WTC11 (cell line): Measurements from ENCODE around the gene DTX4. TPM values are rescaled to one million over a fixed set of nuclear protein-coding genes. Genes with fewer than 3 reads are reported as not detected.

Source experiments
- ATAC-seq: fragments of 200-7000 bp; cut with Tn5 transposase; 2 replicates; pipeline ENCODE4 v1.10.0; 2021; ENCODE audit warnings: mild to moderate bottlenecking, moderate library complexity
- CTCF ChIA-PET: fragments of 300-600 bp; sonication (Branson Sonifier 250); formaldehyde crosslinking; loops from one replicate; lab custom pipeline; 2021; ENCODE audit warnings: antibody characterized with exemption; lab: Charles Lee
- POLR2A ChIA-PET: fragments of 350-600 bp; sonication (Branson Sonifier 250); formaldehyde crosslinking; loops from one replicate; lab custom pipeline; 2021; ENCODE audit warnings: antibody characterized with exemption; lab: Charles Lee
- DNase-seq: peaks from one replicate; pipeline ENCODE4 v3.0.0; 2021; ENCODE audit warnings: low spot score
- H3K27ac Mint-ChIP-seq: 2 replicates; pipeline ENCODE4 v1.8.0; 2021; ENCODE audit warnings: mixed read lengths
- H3K27me3 Mint-ChIP-seq: 2 replicates; pipeline ENCODE4 v1.8.0; 2021; ENCODE audit warnings: low read depth, mild to moderate bottlenecking, moderate library complexity, mixed read lengths
- H3K36me3 Mint-ChIP-seq: 2 replicates; pipeline ENCODE4 v1.8.0; 2021; ENCODE audit warnings: mixed read lengths
- H3K4me1 Mint-ChIP-seq: 2 replicates; pipeline ENCODE4 v1.8.0; 2022; ENCODE audit warnings: mixed read lengths
- H3K4me3 Mint-ChIP-seq: 2 replicates; pipeline ENCODE4 v1.8.0; 2021; ENCODE audit warnings: mild to moderate bottlenecking, moderate library complexity, mixed read lengths
- H3K9me3 Mint-ChIP-seq: 2 replicates; pipeline ENCODE4 v1.8.0; 2021; ENCODE audit warnings: mixed read lengths
- ESRRA ChIP-seq: sonication (generic); formaldehyde crosslinking; IDR thresholded peaks from 2 replicates; pipeline ENCODE4 v1.8.1; 2022; ENCODE audit warnings: mild to moderate bottlenecking, missing genetic modification reagents, borderline replicate concordance
- GABPB1 ChIP-seq: sonication (generic); formaldehyde crosslinking; IDR thresholded peaks from 2 replicates; pipeline ENCODE4 v1.8.1; 2023; ENCODE audit warnings: mild to moderate bottlenecking, missing genetic modification reagents
- GRHL2 ChIP-seq: fragments of 250-450 bp; sonication (Bioruptor Pico); IDR thresholded peaks from 2 replicates; pipeline ENCODE4 v1.8.0; 2022; ENCODE audit warnings: mild to moderate bottlenecking, moderate library complexity; ENCODE audit not compliant: insufficient replicate concordance, severe bottlenecking
- GTF2I ChIP-seq: fragments of 250-450 bp; sonication (Bioruptor Pico); conservative IDR thresholded peaks from 2 replicates; pipeline ENCODE4 v1.4.0; 2021; ENCODE audit warnings: mild to moderate bottlenecking
- JUN ChIP-seq: sonication (generic); formaldehyde crosslinking; IDR thresholded peaks from 2 replicates; pipeline ENCODE4 v1.8.0; 2023; ENCODE audit warnings: mild to moderate bottlenecking, missing genetic modification reagents
- KAT7 ChIP-seq: sonication (generic); formaldehyde crosslinking; IDR thresholded peaks from 2 replicates; pipeline ENCODE4 v1.8.1; 2023; ENCODE audit warnings: missing genetic modification reagents, mild to moderate bottlenecking, borderline replicate concordance
- SMAD4 ChIP-seq: sonication (generic); formaldehyde crosslinking; IDR thresholded peaks from 2 replicates; pipeline ENCODE4 v1.8.0; 2022; ENCODE audit warnings: mild to moderate bottlenecking, missing genetic modification reagents
- SP1 ChIP-seq: sonication (generic); formaldehyde crosslinking; conservative IDR thresholded peaks from 2 replicates; pipeline ENCODE4 v1.8.1; 2022; ENCODE audit warnings: missing genetic modification reagents
- ZNF121 ChIP-seq: sonication (generic); formaldehyde crosslinking; IDR thresholded peaks from 2 replicates; pipeline ENCODE4 v1.8.0; 2023; ENCODE audit warnings: missing genetic modification reagents
- ZNF416 ChIP-seq: fragments of 250-450 bp; sonication (Bioruptor Pico); IDR thresholded peaks from 2 replicates; pipeline ENCODE4 v1.9.0; 2021; ENCODE audit warnings: mild to moderate bottlenecking, inconsistent platforms
- total RNA-seq: library from RNA; stranded (reverse); gene quantifications from 3 replicates; pipeline ENCODE4 v1.2.3, GENCODE V29; 2021
- TF ChIP-seq, protein P1 (sequence below): fragments of 250-450 bp; sonication (Bioruptor Pico); IDR thresholded peaks from 2 replicates; pipeline ENCODE4 v1.9.0; 2021; ENCODE audit warnings: mild to moderate bottlenecking, borderline replicate concordance
- TF ChIP-seq, protein P2 (sequence below): sonication (generic); formaldehyde crosslinking; IDR thresholded peaks from 2 replicates; pipeline ENCODE4 v1.8.1; 2023; ENCODE audit warnings: mild to moderate bottlenecking, missing genetic modification reagents, moderate library complexity
- TF ChIP-seq, protein P3 (sequence below): sonication (generic); formaldehyde crosslinking; IDR thresholded peaks from 2 replicates; pipeline ENCODE4 v1.8.0; 2022; ENCODE audit warnings: mild to moderate bottlenecking, missing genetic modification reagents
- TF ChIP-seq, protein P4 (sequence below): fragments of 250-450 bp; sonication (Bioruptor Pico); IDR thresholded peaks from 2 replicates; pipeline ENCODE4 v1.9.0; 2021; ENCODE audit warnings: moderate library complexity, mild to moderate bottlenecking, inconsistent platforms, borderline replicate concordance
- TF ChIP-seq, protein P5 (sequence below): sonication (generic); formaldehyde crosslinking; IDR thresholded peaks from 2 replicates; pipeline ENCODE4 v1.8.0; 2022; ENCODE audit warnings: mild to moderate bottlenecking, missing genetic modification reagents
- TF ChIP-seq, protein P6 (sequence below): sonication (generic); formaldehyde crosslinking; IDR thresholded peaks from 2 replicates; pipeline ENCODE4 v1.8.1; 2023; ENCODE audit warnings: mild to moderate bottlenecking, moderate library complexity, missing genetic modification reagents
- TF ChIP-seq, protein P7 (sequence below): fragments of 250-450 bp; sonication (Bioruptor Pico); conservative IDR thresholded peaks from 2 replicates; pipeline ENCODE4 v1.9.0; 2021; ENCODE audit warnings: mild to moderate bottlenecking
- TF ChIP-seq, protein P8 (sequence below): sonication (generic); formaldehyde crosslinking; IDR thresholded peaks from 2 replicates; pipeline ENCODE4 v1.8.1; 2022; ENCODE audit warnings: low read depth, mild to moderate bottlenecking, moderate library complexity, missing genetic modification reagents, borderline replicate concordance
- TF ChIP-seq, protein P9 (sequence below): fragments of 200-600 bp; IDR thresholded peaks from 2 replicates; pipeline ENCODE4 v1.8.0; 2022; ENCODE audit warnings: antibody characterized with exemption

DTX4 gene
- total RNA-seq, 1 experiment from 2014 or later: 15.5 TPM

DNA sequence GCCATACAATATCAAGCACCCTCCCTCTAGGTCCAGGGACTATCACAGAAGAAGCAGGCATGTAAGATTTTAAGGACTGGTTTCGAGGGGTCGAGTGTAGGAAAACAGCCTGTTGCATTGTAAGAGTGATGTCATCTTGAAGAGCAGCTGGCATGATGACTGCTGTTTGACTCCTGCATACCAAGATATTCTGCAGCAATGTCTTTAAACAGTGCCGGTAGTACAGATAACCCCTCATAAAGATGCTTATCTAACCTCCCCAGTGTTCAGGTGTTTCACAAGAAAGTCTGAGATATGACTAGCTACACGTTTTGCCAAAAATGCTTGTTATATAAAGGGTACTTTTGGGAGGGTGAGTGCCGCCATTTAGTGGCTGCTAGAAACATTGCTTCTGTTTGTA, 17.3 kb upstream of the DTX4 start (continued):
- TF ChIP-seq, protein P1, sequence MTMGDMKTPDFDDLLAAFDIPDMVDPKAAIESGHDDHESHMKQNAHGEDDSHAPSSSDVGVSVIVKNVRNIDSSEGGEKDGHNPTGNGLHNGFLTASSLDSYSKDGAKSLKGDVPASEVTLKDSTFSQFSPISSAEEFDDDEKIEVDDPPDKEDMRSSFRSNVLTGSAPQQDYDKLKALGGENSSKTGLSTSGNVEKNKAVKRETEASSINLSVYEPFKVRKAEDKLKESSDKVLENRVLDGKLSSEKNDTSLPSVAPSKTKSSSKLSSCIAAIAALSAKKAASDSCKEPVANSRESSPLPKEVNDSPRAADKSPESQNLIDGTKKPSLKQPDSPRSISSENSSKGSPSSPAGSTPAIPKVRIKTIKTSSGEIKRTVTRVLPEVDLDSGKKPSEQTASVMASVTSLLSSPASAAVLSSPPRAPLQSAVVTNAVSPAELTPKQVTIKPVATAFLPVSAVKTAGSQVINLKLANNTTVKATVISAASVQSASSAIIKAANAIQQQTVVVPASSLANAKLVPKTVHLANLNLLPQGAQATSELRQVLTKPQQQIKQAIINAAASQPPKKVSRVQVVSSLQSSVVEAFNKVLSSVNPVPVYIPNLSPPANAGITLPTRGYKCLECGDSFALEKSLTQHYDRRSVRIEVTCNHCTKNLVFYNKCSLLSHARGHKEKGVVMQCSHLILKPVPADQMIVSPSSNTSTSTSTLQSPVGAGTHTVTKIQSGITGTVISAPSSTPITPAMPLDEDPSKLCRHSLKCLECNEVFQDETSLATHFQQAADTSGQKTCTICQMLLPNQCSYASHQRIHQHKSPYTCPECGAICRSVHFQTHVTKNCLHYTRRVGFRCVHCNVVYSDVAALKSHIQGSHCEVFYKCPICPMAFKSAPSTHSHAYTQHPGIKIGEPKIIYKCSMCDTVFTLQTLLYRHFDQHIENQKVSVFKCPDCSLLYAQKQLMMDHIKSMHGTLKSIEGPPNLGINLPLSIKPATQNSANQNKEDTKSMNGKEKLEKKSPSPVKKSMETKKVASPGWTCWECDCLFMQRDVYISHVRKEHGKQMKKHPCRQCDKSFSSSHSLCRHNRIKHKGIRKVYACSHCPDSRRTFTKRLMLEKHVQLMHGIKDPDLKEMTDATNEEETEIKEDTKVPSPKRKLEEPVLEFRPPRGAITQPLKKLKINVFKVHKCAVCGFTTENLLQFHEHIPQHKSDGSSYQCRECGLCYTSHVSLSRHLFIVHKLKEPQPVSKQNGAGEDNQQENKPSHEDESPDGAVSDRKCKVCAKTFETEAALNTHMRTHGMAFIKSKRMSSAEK (CRISPR knock-in tag): no peak
- TF ChIP-seq, protein P2, sequence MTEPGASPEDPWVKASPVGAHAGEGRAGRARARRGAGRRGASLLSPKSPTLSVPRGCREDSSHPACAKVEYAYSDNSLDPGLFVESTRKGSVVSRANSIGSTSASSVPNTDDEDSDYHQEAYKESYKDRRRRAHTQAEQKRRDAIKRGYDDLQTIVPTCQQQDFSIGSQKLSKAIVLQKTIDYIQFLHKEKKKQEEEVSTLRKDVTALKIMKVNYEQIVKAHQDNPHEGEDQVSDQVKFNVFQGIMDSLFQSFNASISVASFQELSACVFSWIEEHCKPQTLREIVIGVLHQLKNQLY (CRISPR knock-in tag): no peak
- TF ChIP-seq, protein P3, sequence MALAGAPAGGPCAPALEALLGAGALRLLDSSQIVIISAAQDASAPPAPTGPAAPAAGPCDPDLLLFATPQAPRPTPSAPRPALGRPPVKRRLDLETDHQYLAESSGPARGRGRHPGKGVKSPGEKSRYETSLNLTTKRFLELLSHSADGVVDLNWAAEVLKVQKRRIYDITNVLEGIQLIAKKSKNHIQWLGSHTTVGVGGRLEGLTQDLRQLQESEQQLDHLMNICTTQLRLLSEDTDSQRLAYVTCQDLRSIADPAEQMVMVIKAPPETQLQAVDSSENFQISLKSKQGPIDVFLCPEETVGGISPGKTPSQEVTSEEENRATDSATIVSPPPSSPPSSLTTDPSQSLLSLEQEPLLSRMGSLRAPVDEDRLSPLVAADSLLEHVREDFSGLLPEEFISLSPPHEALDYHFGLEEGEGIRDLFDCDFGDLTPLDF (CRISPR knock-in tag): no peak
- TF ChIP-seq, protein P4, sequence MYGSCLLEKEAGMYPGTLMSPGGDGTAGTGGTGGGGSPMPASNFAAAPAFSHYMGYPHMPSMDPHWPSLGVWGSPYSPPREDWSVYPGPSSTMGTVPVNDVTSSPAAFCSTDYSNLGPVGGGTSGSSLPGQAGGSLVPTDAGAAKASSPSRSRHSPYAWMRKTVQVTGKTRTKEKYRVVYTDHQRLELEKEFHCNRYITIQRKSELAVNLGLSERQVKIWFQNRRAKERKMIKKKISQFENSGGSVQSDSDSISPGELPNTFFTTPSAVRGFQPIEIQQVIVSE (CRISPR knock-in tag): no peak
- TF ChIP-seq SP1 (CRISPR knock-in tag) (no peak), ESRRA (CRISPR knock-in tag) (no peak), JUN (no peak)

DNA sequence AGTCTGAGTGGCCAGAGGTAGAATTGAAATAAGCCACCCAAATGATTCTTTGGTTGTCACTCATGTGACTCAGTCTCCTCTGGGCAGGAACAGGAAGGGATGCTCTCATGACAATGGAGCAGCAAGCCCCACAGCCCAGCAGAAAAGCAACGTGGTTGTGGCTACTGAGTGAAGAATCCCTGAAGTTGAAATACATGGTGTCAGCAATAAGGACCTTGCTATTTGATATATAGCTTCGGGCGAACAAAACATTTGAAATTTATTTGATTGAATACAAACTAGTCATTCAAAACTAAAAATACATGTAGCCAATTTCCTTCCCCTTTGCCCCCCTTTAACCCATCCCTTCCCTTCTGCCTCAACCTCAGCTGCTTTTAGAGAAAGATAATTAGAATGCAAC, 14.5 kb upstream of the DTX4 start:
- ChIA-PET POLR2A (no interaction called here), CTCF (interaction anchor here (1.0 to 3.7 kb wide), 26 partner anchors 9 to 589 kb away, joined by 3 to 64 read pairs (median 10); partner anchors contain the start of genes DTX4, GLYATL1B and OR5A2)
- Mint-ChIP-seq H3K27me3 (no peaks in the 10 kb centered on the region), H3K27ac (no peak overlapping the region), H3K9me3 (peaks cover 11% of the 10 kb centered on the region)
- no peak for ATAC-seq
- TF ChIP-seq, protein P5, sequence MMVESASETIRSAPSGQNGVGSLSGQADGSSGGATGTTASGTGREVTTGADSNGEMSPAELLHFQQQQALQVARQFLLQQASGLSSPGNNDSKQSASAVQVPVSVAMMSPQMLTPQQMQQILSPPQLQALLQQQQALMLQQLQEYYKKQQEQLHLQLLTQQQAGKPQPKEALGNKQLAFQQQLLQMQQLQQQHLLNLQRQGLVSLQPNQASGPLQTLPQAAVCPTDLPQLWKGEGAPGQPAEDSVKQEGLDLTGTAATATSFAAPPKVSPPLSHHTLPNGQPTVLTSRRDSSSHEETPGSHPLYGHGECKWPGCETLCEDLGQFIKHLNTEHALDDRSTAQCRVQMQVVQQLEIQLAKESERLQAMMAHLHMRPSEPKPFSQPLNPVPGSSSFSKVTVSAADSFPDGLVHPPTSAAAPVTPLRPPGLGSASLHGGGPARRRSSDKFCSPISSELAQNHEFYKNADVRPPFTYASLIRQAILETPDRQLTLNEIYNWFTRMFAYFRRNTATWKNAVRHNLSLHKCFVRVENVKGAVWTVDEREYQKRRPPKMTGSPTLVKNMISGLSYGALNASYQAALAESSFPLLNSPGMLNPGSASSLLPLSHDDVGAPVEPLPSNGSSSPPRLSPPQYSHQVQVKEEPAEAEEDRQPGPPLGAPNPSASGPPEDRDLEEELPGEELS: no peak
- TF ChIP-seq ZNF121 (CRISPR knock-in tag): no peak
- TF ChIP-seq, protein P6, sequence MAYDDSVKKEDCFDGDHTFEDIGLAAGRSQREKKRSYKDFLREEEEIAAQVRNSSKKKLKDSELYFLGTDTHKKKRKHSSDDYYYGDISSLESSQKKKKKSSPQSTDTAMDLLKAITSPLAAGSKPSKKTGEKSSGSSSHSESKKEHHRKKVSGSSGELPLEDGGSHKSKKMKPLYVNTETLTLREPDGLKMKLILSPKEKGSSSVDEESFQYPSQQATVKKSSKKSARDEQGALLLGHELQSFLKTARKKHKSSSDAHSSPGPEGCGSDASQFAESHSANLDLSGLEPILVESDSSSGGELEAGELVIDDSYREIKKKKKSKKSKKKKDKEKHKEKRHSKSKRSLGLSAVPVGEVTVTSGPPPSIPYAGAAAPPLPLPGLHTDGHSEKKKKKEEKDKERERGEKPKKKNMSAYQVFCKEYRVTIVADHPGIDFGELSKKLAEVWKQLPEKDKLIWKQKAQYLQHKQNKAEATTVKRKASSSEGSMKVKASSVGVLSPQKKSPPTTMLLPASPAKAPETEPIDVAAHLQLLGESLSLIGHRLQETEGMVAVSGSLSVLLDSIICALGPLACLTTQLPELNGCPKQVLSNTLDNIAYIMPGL (CRISPR knock-in tag): no peak
- TF ChIP-seq, protein P7, sequence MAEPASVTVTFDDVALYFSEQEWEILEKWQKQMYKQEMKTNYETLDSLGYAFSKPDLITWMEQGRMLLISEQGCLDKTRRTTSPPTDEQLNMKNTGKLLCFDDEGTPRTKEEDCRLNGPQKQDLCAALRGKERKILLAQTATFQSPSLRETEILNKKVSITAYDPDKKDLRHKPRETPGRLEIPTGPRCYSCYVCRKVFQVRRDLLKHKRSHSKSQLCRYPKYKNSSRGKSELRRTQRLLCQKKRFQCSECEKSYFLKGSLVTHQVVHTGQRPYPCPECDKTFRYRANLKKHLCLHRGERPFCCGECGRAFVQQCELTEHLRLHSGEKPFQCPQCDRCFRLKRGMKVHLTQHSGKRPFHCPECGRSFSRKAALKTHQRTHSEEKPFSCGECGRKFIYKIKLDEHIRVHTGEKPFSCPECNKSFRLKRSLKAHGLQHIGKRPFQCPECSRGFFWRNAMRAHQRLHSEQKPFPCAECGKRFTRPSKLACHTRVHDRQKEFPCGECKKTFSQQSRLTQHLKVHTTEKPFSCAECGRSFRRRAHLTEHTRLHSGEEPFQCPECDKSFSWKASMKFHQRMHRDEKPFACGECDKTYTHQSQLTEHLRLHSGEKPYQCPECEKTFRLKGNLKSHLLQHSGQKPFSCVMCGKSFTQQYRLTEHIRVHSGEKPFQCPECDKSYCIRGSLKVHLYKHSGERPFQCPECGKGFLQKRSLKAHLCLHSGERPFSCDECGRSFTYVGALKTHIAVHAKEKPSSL (CRISPR knock-in tag): no peak
- no peak for TF ChIP-seq GTF2I (CRISPR knock-in tag)
- TF ChIP-seq, protein P8, sequence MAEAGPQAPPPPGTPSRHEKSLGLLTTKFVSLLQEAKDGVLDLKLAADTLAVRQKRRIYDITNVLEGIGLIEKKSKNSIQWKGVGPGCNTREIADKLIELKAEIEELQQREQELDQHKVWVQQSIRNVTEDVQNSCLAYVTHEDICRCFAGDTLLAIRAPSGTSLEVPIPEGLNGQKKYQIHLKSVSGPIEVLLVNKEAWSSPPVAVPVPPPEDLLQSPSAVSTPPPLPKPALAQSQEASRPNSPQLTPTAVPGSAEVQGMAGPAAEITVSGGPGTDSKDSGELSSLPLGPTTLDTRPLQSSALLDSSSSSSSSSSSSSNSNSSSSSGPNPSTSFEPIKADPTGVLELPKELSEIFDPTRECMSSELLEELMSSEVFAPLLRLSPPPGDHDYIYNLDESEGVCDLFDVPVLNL (CRISPR knock-in tag): no peak
- no peak for TF ChIP-seq KAT7
- no peak for TF ChIP-seq GRHL2
- TF ChIP-seq, protein P9, sequence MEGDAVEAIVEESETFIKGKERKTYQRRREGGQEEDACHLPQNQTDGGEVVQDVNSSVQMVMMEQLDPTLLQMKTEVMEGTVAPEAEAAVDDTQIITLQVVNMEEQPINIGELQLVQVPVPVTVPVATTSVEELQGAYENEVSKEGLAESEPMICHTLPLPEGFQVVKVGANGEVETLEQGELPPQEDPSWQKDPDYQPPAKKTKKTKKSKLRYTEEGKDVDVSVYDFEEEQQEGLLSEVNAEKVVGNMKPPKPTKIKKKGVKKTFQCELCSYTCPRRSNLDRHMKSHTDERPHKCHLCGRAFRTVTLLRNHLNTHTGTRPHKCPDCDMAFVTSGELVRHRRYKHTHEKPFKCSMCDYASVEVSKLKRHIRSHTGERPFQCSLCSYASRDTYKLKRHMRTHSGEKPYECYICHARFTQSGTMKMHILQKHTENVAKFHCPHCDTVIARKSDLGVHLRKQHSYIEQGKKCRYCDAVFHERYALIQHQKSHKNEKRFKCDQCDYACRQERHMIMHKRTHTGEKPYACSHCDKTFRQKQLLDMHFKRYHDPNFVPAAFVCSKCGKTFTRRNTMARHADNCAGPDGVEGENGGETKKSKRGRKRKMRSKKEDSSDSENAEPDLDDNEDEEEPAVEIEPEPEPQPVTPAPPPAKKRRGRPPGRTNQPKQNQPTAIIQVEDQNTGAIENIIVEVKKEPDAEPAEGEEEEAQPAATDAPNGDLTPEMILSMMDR: no peak
- TF ChIP-seq GABPB1: no peak
- no peak for TF ChIP-seq SMAD4
- no peak for TF ChIP-seq ZNF416 (CRISPR knock-in tag)
- TF ChIP-seq, protein P4 (CRISPR knock-in tag): no peak
- TF ChIP-seq, all 79 proteins: peak for 0
- peaks cover 11% of the 10 kb centered on the region for H3K36me3 Mint-ChIP-seq
- peaks cover 8% of the 10 kb centered on the region for H3K4me1 Mint-ChIP-seq
- no peak for DNase-seq
- no peak overlapping the region for H3K4me3 Mint-ChIP-seq
